GM18861 (cell line): ENCODE results near the gene LIG3.
"Not testable (repeated sequence)": the region's sequence is repeated elsewhere in the genome, so short reads cannot be mapped to it uniquely, and the experiment has no call there.

Experiments
- ATAC-seq: cut with Tn5 transposase; IDR thresholded peaks from one replicate; pipeline ENCODE4 v1.9.1; 2021; ENCODE audit not compliant: unreplicated experiment

The LIG3 gene

DNA sequence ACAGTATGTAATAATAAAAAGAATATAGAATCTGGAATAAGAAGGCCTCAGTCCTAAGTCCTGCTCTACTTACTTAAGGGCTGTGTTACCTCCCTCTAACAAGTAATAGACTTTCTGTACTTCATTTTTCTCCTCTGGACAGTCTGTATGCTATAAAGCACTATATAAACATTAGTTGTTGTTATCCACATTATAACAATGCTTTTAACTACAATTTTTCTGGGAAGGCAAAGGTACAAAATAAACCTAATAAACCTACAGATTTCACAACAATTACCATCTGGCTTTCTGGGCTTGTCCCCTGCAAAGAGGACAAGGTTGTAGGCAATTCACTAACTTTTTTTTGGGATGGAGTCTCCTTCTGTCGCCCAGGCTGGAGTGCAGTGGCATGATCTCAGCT lies 50.5 kb downstream of the LIG3 start:
- ATAC-seq, result no peak

DNA sequence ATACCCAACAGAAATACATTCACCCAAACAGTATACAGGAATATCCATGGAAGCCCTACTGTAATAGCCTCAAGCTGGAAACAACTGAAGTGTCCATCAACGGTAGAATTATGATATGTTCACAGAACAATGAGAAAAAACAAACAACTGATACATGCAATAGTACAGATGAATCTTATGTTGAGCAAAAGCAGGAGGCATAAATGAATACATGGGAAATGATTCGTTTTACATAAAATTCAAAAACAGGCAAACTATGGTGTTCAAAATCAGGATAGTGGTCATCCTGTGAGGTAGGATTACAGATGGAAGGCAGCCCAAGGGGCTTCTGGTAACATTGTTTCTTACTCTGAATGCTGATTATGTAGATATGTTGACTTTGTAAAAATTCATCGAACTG lies 58.1 kb downstream of the LIG3 start:
- ATAC-seq, result no peak

DNA sequence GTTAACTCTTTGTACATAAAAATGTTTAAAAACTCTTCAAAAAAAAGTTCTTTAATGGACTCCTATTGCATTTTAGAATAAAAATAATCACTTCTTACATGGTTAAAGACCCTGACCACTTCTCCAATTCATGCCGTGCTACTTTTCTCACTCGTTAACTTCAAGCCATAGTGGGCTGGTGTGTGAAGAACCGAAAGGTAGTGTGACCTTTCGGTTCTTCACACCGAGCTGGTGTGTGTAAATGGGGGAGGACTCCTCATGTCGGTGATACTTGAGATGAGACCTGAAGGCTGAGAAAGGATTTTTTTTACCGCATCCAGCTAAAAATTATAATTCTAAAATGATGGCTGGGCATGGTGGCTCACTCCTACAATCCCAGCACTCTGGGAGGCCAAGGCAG lies 61.1 kb downstream of the LIG3 start:
- ATAC-seq, result no peak

DNA sequence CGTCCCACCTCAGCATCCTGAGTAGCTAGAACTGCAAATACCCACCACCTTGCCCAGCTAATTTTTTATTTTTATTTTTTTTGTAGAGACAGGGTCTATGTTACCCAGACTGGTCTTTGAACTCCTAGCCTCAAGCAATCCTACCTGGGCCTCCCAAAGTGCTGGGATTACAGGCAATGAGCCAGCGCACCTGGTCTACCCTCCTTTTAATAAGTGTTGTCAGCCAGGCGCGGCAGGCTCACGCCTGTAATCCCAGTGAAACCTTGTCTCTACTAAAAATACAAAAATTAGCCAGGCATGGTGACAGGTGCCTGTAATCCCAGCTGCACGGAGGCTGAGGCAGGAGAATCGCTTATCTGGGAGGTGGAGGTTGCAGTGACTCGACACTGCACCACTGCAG lies 63.9 kb downstream of the LIG3 start:
- ATAC-seq, result no peak

DNA sequence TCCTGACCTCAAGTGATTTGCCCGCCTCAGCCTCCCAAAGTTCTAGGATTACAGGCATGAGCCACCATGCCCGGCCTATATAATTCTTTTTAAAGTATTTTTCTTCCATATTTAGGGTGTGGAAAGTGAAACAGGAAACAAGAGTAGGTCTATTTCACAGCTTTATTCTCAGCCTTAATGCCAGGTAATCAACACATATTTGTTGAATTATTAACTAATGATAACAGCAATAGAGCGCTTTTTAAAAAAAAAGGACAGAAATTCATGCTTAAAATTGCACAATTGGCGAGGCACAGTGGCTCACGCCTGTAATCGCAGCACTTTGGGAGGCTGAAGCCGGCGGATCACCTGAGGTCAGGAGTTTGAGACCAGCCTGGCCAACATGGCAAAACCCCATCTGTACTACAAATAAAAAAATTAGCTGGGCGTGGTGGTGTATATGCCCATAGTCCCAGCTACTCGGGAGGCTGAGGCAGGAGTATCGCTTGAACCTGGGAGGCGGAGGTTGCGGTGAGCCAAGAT lies 65.2 kb downstream of the LIG3 start:
- ATAC-seq, result not testable (repeated sequence)

DNA sequence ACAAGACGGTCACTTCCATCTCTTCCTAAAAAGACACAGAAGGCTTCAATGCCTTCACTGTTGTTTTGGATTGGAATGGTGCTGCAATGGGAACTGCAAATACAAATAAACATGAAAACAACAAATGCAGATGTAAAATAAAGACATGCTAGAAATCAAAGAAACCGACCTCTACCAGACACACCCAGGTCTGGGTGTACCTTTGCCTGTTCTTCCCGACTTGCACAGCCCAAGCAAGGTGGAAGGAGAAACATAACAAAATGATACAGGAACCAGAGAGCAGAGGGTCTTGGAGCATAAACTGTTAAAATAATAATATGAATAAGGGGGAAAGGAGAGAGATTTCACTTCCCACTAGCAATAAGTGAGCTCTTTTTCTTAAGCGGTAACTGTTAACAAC lies 65.9 kb downstream of the LIG3 start:
- no peak for ATAC-seq

DNA sequence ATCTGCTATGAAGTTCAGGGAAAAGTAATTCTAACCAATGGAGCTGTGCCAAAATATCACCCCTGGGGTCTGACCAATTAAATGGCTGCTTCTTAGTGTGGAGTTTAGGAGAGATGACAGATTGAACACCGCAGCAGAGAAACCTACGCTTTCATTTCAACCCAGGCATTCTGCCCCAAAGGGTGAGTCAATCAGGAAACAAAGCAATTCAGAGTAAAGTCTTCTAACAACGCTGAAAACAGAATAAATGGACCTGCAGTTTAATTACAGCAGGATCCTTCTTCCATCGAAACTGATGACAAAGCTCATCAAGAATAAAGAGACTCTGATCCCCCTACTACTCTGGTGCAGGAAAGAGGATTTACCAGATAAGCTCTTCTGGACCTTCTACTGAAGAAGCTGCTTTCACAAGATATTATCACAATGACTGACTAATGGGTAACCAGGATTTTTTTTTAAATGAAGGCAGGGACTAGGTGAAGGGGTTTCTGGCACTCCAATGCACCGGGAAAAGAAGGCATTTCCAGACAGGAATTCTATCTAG lies 66.5 kb downstream of the LIG3 start:
- ATAC-seq, result peak; percentile 44

DNA sequence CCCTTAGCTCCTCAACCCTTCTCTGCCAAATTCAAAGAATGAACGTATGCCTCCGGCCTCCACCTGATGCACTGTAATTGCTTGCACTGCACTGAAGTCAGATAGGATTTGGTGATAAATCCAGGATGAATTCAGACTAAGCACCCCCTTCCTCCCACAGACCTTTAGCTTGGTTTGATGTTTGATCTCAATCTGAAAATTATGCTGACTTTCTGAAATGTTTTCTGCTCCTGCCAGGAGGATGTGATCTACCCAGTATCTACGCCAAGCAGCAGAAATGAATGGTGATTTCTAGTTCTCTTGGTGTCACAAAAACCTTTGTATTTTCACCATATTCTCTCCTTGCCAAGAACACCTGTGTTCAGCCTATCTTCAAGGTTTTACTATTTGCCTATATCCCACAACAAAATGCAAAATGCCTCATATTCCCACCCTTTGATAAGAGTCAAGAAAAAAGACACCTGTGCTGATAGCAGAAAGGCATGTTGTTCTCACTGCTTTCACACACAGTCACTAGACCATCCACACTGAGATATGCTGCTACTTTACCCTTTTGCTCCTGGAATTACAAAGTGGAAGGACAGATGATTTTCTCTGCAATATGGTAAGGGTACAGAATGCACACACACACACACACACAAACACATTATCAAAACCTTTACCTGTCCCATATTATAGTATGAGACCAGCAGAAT lies 68.5 kb downstream of the LIG3 start:
- no peak for ATAC-seq

DNA sequence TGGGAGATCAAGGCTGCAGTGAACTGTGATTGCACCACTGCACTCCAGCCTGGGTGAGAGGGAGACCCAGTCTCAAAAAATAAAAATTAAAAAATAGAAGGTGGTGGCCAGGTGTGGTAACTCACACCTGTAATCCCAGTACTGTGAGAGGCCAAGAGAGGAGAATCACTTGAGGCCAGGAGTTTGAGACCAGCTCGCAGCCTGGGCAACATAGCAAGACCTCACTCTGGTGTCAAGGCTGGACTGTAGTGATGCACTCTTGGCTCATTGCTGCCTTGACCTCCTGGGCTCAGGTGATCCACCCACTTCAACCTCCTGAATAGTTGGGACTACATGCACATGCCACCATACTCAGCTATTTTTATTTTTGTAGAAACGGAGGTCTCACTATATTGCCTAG lies 69.9 kb downstream of the LIG3 start:
- ATAC-seq, result no peak

DNA sequence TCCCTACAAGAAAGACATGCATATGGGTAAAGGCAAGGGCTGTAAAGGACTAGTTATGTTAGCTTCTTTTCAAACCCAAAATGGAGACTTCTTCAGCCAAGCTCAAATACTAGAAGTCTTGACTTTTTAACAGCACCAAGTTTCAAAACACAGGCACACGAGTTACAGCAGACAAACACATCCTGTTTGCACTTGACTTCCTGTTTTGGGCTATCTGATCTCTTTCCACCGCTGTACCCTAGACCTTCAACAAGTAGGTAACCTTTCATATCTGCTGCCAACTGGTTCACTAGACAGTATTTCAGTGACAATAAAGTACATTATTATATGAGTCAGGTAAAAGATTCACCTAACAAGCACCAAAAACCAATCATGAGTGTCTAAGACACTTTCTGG lies 70.9 kb downstream of the LIG3 start:
- peak; percentile 41 for ATAC-seq

DNA sequence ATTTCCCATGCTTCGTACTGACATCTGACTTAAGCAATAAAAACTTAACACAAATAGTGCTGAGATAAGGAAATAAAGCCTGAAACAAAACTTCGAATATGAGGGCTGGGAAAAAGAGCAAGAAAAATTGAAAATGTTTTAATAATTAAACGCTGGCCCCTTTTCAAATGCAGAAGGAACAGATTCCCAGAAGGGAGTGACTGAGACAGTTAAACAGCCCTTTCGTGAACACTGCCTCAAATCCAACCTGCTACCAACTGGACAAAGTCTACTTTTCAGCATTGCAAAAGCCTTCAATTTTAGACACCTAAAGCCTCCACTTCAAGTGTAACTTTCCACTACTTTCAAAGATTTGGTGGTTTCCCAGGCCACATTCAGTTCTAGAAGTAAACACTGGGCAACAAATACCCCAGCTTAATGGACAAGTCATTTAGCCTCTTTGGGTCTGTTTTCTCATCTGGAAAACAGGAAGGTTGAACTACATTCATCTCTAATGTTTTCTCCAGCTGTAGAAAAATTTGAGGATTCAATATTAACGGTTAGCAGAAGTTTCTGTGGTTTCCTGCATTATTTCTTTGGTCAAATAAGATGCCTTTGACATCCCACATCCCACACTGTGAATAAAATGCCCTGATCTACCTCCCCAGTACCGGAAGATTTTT lies 71.4 kb downstream of the LIG3 start:
- peak; percentile 33 for ATAC-seq

DNA sequence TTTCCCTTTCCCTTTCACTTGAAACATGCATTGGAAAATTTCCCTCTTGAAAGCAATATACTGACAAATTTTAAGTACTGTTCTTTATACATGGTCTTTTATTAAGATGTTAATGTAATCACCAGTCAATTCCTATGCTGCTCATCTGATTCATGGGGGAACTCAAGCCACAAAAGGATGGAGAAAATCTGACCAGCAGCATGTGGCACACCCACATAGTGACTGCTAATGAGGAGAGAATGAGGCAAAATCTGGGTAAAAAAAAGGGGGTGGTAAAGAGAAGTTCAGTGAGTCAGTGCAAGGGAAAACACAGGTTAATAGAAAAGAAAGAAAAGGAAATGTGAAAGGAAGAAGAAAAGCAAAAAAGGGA lies 71.9 kb downstream of the LIG3 start:
- no peak for ATAC-seq

DNA sequence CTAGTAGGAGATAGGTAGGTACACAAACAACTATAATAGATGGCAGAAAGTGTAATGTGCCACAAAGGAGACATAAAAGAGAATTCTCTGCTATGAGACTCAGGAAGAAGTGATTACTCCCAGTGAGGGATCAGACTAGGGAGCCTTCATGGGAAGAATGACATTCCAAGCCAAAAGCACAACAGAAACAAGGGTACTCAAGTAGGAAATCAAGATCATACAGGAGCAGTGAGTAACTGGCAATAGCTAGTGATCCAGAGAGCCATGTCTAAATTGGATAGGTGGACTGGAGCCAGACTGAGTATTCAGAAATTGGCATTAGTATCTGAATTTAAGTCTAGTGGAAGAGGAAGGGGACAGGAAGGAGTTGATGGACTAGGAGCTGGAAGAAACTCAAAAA lies 72.5 kb downstream of the LIG3 start:
- no peak for ATAC-seq

DNA sequence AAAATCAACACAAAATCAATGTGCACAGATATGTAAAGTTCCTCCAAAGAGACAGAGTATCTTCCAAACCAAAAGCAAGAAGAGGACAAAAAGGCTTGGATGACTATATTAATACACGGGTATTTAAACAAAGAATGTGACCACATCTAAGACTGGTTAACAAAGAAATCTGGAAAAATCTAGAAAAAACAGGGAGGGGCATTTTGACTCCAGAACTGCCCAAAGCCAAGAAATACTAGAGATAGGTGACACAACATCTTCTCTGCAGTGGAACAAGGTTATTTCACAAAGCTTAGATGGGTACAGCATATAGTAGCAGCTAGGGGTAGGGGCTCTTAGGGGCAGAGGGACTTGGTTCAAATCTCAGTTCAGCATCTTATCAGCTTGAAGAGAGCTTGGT lies 72.9 kb downstream of the LIG3 start:
- ATAC-seq, result no peak

DNA sequence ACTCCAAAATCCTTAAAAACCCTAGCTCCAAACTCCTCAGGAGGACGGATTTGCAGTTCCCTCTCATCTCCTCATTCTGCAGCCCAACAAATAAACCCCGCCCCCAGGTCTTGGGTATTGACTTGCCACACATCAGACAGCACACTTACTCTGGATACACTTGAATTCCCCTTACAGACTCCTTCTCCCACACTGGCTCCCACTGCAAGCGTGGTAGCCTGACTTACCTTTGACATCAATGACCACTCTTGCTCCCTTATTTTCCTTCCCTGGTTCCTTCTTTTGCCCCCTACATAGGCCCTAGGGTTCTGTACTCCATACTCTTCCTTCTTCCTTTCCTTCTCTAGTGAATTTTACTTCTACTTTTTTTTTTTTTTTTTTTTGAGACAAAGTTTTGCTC lies 75.7 kb downstream of the LIG3 start:
- no peak for ATAC-seq

DNA sequence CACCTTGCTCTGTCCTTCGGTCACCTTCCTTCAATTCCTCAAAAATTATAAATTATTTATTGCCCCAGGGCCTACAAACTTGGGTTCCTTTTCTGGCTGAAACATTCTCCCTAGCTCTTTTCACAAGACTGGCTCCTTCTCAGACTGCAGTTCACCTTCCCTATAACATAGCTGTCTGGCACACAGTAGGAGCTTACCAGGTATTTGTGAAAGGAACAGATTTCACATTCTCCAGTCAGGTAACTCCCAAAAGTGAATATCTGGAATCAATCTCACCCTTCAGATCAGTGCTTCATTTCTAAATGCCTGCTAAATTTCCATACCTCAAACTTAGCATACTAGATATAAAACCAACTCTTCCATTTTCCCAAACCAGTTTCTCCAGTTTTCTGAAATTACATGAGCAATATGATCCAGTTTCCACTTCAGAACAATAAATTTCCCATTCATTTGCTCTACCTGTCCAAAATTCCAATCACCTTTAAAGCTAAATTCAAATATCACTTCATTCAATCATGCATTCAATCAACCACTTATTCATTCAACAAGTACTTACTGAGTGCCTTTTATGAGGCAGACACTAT lies 77.1 kb downstream of the LIG3 start:
- ATAC-seq, result no peak
